Measurements from ENCODE around the gene CADM1. TPM values are rescaled to one million over a fixed set of nuclear protein-coding genes. Genes with fewer than 3 reads are reported as not detected.

The CADM1 gene
- total RNA-seq, 1 donor from 2014 or later, result 9.7 TPM

GRCh38 chr11:115161876-115162275 is 342.3 kb downstream of the CADM1 start:
- DNase-seq (ENCODE audit: extremely low read depth, low read depth, low spot score), result no peak

GRCh38 chr11:115159207-115159606 is 345.0 kb downstream of the CADM1 start:
- no peak for DNase-seq (ENCODE audit: extremely low read depth, low read depth, low spot score)

GRCh38 chr11:115158053-115158452 is 346.2 kb downstream of the CADM1 start:
- DNase-seq (ENCODE audit: extremely low read depth, low read depth, low spot score), result no peak

GRCh38 chr11:115157247-115157646 is 347.0 kb downstream of the CADM1 start:
- no peak for DNase-seq (ENCODE audit: extremely low read depth, low read depth, low spot score)

- DNase-seq (ENCODE audit: extremely low read depth, low read depth, low spot score), result no peak
These were observed 348.2 kb downstream of the CADM1 start for GRCh38 chr11:115155978-115156377.

- no peak for DNase-seq (ENCODE audit: extremely low read depth, low read depth, low spot score)
These were observed 348.9 kb downstream of the CADM1 start for GRCh38 chr11:115155320-115155719.

GRCh38 chr11:115154355-115154736 is 349.9 kb downstream of the CADM1 start:
- no peak for DNase-seq (ENCODE audit: extremely low read depth, low read depth, low spot score)

- DNase-seq (ENCODE audit: extremely low read depth, low read depth, low spot score), result no peak
These were observed 350.4 kb downstream of the CADM1 start for GRCh38 chr11:115153731-115154354.

- DNase-seq (ENCODE audit: extremely low read depth, low read depth, low spot score), result no peak
These were observed 351.1 kb downstream of the CADM1 start for GRCh38 chr11:115153135-115153534.

- DNase-seq (ENCODE audit: extremely low read depth, low read depth, low spot score), result no peak
These were observed 353.2 kb downstream of the CADM1 start for GRCh38 chr11:115151010-115151409.

- no peak for DNase-seq (ENCODE audit: extremely low read depth, low read depth, low spot score)
These were observed 355.5 kb downstream of the CADM1 start for GRCh38 chr11:115148691-115149090.

GRCh38 chr11:115148101-115148500 is 356.1 kb downstream of the CADM1 start:
- DNase-seq (ENCODE audit: extremely low read depth, low read depth, low spot score), result no peak

GRCh38 chr11:115147243-115147807 is 356.9 kb downstream of the CADM1 start:
- DNase-seq (ENCODE audit: extremely low read depth, low read depth, low spot score), result no peak

- no peak for DNase-seq (ENCODE audit: extremely low read depth, low read depth, low spot score)
These were observed 357.8 kb downstream of the CADM1 start for GRCh38 chr11:115146425-115146824.

- no peak for DNase-seq (ENCODE audit: extremely low read depth, low read depth, low spot score)
These were observed 358.9 kb downstream of the CADM1 start for GRCh38 chr11:115145324-115145723.

GRCh38 chr11:115144914-115145313 is 359.3 kb downstream of the CADM1 start:
- no peak for DNase-seq (ENCODE audit: extremely low read depth, low read depth, low spot score)

GRCh38 chr11:115144014-115144413 is 360.2 kb downstream of the CADM1 start:
- no peak for DNase-seq (ENCODE audit: extremely low read depth, low read depth, low spot score)

GRCh38 chr11:115141231-115142114 is 362.7 kb downstream of the CADM1 start:
- no peak for DNase-seq (ENCODE audit: extremely low read depth, low read depth, low spot score)

- DNase-seq (ENCODE audit: extremely low read depth, low read depth, low spot score), result no peak
These were observed 368.3 kb downstream of the CADM1 start for GRCh38 chr11:115135936-115136335.

- no peak for DNase-seq (ENCODE audit: extremely low read depth, low read depth, low spot score)
These were observed 369.3 kb downstream of the CADM1 start for GRCh38 chr11:115134926-115135325.

GRCh38 chr11:115133475-115134209 is 370.6 kb downstream of the CADM1 start:
- no peak for DNase-seq (ENCODE audit: extremely low read depth, low read depth, low spot score)
